HG02798 (cell line): ENCODE data around the gene APBB1IP.
"Not testable (repeated sequence)": the region's sequence is repeated elsewhere in the genome, so short reads cannot be mapped to it uniquely, and the experiment has no call there.

ENCODE experiments used
- ATAC-seq: cut with Tn5 transposase; IDR thresholded peaks from one replicate; pipeline ENCODE4 v1.9.1; 2021; ENCODE audit warnings: mild to moderate bottlenecking; ENCODE audit not compliant: unreplicated experiment, poor library complexity

APBB1IP gene

GRCh38 chr10:26439406-26440087 lies 1.4 kb downstream of the APBB1IP start:
- ATAC-seq = no peak

GRCh38 chr10:26440088-26440470 lies 1.9 kb downstream of the APBB1IP start:
- ATAC-seq = no peak

- no peak for ATAC-seq
Measured at GRCh38 chr10:26441491-26442214, 3.5 kb downstream of the APBB1IP start.

- no peak for ATAC-seq
Measured at GRCh38 chr10:26445411-26446031, 7.4 kb downstream of the APBB1IP start.

- ATAC-seq = no peak
Measured at GRCh38 chr10:26446258-26446657, 8.1 kb downstream of the APBB1IP start.

GRCh38 chr10:26448292-26448691 lies 10.2 kb downstream of the APBB1IP start:
- ATAC-seq = peak; percentile 31

GRCh38 chr10:26448706-26449435 lies 10.7 kb downstream of the APBB1IP start:
- peak; percentile 92 for ATAC-seq

- ATAC-seq = no peak
Measured at GRCh38 chr10:26449726-26450125, 11.6 kb downstream of the APBB1IP start.

GRCh38 chr10:26451903-26452302 lies 13.8 kb downstream of the APBB1IP start:
- no peak for ATAC-seq

- ATAC-seq = no peak
Measured at GRCh38 chr10:26453850-26454249, 15.7 kb downstream of the APBB1IP start.

- ATAC-seq = no peak
Measured at GRCh38 chr10:26454891-26455290, 16.8 kb downstream of the APBB1IP start.

GRCh38 chr10:26455567-26456315 lies 17.6 kb downstream of the APBB1IP start:
- no peak for ATAC-seq

GRCh38 chr10:26457088-26457487 lies 18.9 kb downstream of the APBB1IP start:
- ATAC-seq = peak; percentile 96

- no peak for ATAC-seq
Measured at GRCh38 chr10:26460736-26461135, 22.6 kb downstream of the APBB1IP start.

- no peak for ATAC-seq
Measured at GRCh38 chr10:26463986-26464385, 25.8 kb downstream of the APBB1IP start.

- peak; percentile 37 for ATAC-seq
Measured at GRCh38 chr10:26464632-26465280, 26.6 kb downstream of the APBB1IP start.

- ATAC-seq = not testable (repeated sequence)
Measured at GRCh38 chr10:26466531-26466930, 28.4 kb downstream of the APBB1IP start.

GRCh38 chr10:26467639-26468038 lies 29.5 kb downstream of the APBB1IP start:
- no peak for ATAC-seq

GRCh38 chr10:26468291-26468690 lies 30.1 kb downstream of the APBB1IP start:
- ATAC-seq = no peak

- peak; percentile 67 for ATAC-seq
Measured at GRCh38 chr10:26468700-26469099, 30.6 kb downstream of the APBB1IP start.
